Panc1 (cell line): ENCODE data around the gene CSTPP1. TPM values are rescaled to one million over a fixed set of nuclear protein-coding genes. Genes with fewer than 3 reads are reported as not detected.

Experiments
- ATAC-seq: fragments of 200-7000 bp; cut with Tn5 transposase; 2 replicates; pipeline ENCODE4 v1.9.1; 2020; ENCODE audit warnings: mild to moderate bottlenecking, moderate library complexity
- BruUV-seq: library from RNA; stranded (reverse); fragments of 400-500 nt; replicated peaks from 2 replicates; lab custom pipeline; 2021; lab: Mats Ljungman, UMichigan
- CTCF ChIA-PET: fragments of 300-600 bp; sonication (Branson Sonifier 250); formaldehyde crosslinking; loops from one replicate; lab custom pipeline; 2022; ENCODE audit warnings: antibody characterized with exemption; lab: Charles Lee
- POLR2A ChIA-PET: fragments of 300-600 bp; sonication (Branson Sonifier 250); formaldehyde crosslinking; loops from one replicate; lab custom pipeline; 2022; ENCODE audit warnings: antibody characterized with exemption; lab: Charles Lee
- DNase-seq: peaks from one replicate; pipeline ENCODE4 v3.0.0-alpha.2; 2010; ENCODE audit warnings: low read depth, low spot score
- H3K27ac ChIP-seq: 2 replicates; pipeline ENCODE4 v1.5.1; 2011; ENCODE audit warnings: mild to moderate bottlenecking, low read length, inconsistent platforms
- H3K27me3 ChIP-seq: fragments of 200-500 bp; sonication (Bioruptor generic); 2 replicates; pipeline ENCODE4 v1.6.0; 2014; ENCODE audit warnings: low read length, inconsistent platforms; ENCODE audit not compliant: control insufficient read depth, insufficient read depth
- H3K36me3 ChIP-seq: fragments of 200-500 bp; sonication (Bioruptor generic); 2 replicates; pipeline ENCODE4 v1.5.1; 2014; ENCODE audit warnings: inconsistent platforms, mild to moderate bottlenecking, low read length, moderate library complexity; ENCODE audit not compliant: control insufficient read depth, insufficient read depth
- H3K4me1 ChIP-seq: 2 replicates; pipeline ENCODE4 v1.5.1; 2011; ENCODE audit warnings: inconsistent platforms, mild to moderate bottlenecking, low read length, moderate library complexity; ENCODE audit not compliant: control insufficient read depth, insufficient read depth
- H3K4me3 ChIP-seq, 2 experiments: 2 replicates each; pipeline ENCODE4 v1.5.1; 2011 to 2012; ENCODE audit warnings: low read depth in 2 of 2, low read length in 2 of 2, mild to moderate bottlenecking in 2 of 2, inconsistent platforms in 1 of 2, moderate library complexity in 1 of 2
- H3K9me3 ChIP-seq: fragments of 200-500 bp; sonication (Bioruptor generic); 2 replicates; pipeline ENCODE4 v1.5.1; 2014; ENCODE audit warnings: low read depth, mild to moderate bottlenecking, inconsistent platforms, low read length, moderate library complexity; ENCODE audit not compliant: control insufficient read depth, insufficient read depth
- POLR2AphosphoS5 ChIP-seq: IDR thresholded peaks from 2 replicates; pipeline ENCODE4 v1.6.1; 2012; ENCODE audit warnings: mild to moderate bottlenecking, low read depth, low read length, moderate library complexity
- SIN3A ChIP-seq: IDR thresholded peaks from 2 replicates; pipeline ENCODE4 v1.6.1; 2012; ENCODE audit warnings: low read depth, mild to moderate bottlenecking, low read length, moderate library complexity, borderline replicate concordance; ENCODE audit not compliant: insufficient read depth
- TCF7L2 ChIP-seq: IDR thresholded peaks from 2 replicates; pipeline ENCODE4 v1.6.1; 2011; ENCODE audit warnings: mild to moderate bottlenecking, low read depth, low read length, inconsistent platforms
- in situ Hi-C: cut with HindIII; loops from 2 replicates; pipeline ENCODE4 v1.10.0; 2016; ENCODE audit warnings: low sequenced_read_pairs, low pct_unique_long_range_greater_than_20kb
- intact Hi-C: fragments of 100-400 bp; cut with micrococcal nuclease; formaldehyde crosslinking; loops from one replicate; pipeline ENCODE4 v1.10.0; 2022; ENCODE audit not compliant: unreplicated experiment
- total RNA-seq: library from RNA; stranded (reverse); gene quantifications from one replicate; pipeline ENCODE4 v1.2.1, GENCODE V29; 2021; ENCODE audit not compliant: unreplicated experiment
- TF ChIP-seq, protein P1 (sequence below): fragments of 450-650 bp; IDR thresholded peaks from 2 replicates; pipeline ENCODE4 v1.5.1; 2017; ENCODE audit warnings: mild to moderate bottlenecking
- TF ChIP-seq, protein P2 (sequence below), 2 experiments: IDR thresholded peaks; 2 replicates each; pipeline ENCODE4 v1.6.1; 2011 to 2012; ENCODE audit warnings: low read depth in 2 of 2, control low read depth in 1 of 2, low read length in 1 of 2, mild to moderate bottlenecking in 1 of 2, moderate library complexity in 1 of 2; ENCODE audit not compliant: insufficient read depth in 1 of 2

Gene CSTPP1
- total RNA-seq, 1 experiment from 2014 or later, result 29.0 TPM

DNA sequence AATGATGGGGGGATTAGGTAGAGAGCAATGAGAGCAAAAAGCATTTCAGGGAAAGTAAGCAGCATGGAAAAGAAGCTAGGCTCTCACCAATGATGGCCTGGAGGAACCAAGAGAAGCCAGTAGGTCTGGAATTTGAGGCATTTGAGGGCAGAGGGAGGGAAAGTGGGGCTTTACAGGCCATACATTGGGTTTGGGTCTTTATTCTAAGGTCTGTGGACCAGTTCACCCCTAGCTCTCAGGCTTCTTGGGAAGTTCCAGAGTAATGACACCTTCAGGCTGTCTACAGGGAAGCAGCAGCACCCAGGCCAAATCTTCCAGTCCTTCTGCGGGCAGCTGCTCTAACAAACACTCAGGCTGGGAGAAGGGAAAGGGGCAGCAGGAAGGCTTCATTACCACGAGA is 210.7 kb downstream of the CSTPP1 start:
- DNase-seq (no peak), ATAC-seq (no peak)
- no peak for TF ChIP-seq SIN3A
- TF ChIP-seq, protein P1, sequence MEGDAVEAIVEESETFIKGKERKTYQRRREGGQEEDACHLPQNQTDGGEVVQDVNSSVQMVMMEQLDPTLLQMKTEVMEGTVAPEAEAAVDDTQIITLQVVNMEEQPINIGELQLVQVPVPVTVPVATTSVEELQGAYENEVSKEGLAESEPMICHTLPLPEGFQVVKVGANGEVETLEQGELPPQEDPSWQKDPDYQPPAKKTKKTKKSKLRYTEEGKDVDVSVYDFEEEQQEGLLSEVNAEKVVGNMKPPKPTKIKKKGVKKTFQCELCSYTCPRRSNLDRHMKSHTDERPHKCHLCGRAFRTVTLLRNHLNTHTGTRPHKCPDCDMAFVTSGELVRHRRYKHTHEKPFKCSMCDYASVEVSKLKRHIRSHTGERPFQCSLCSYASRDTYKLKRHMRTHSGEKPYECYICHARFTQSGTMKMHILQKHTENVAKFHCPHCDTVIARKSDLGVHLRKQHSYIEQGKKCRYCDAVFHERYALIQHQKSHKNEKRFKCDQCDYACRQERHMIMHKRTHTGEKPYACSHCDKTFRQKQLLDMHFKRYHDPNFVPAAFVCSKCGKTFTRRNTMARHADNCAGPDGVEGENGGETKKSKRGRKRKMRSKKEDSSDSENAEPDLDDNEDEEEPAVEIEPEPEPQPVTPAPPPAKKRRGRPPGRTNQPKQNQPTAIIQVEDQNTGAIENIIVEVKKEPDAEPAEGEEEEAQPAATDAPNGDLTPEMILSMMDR, result no peak
- no peak for TF ChIP-seq TCF7L2
- TF ChIP-seq, protein P2, sequence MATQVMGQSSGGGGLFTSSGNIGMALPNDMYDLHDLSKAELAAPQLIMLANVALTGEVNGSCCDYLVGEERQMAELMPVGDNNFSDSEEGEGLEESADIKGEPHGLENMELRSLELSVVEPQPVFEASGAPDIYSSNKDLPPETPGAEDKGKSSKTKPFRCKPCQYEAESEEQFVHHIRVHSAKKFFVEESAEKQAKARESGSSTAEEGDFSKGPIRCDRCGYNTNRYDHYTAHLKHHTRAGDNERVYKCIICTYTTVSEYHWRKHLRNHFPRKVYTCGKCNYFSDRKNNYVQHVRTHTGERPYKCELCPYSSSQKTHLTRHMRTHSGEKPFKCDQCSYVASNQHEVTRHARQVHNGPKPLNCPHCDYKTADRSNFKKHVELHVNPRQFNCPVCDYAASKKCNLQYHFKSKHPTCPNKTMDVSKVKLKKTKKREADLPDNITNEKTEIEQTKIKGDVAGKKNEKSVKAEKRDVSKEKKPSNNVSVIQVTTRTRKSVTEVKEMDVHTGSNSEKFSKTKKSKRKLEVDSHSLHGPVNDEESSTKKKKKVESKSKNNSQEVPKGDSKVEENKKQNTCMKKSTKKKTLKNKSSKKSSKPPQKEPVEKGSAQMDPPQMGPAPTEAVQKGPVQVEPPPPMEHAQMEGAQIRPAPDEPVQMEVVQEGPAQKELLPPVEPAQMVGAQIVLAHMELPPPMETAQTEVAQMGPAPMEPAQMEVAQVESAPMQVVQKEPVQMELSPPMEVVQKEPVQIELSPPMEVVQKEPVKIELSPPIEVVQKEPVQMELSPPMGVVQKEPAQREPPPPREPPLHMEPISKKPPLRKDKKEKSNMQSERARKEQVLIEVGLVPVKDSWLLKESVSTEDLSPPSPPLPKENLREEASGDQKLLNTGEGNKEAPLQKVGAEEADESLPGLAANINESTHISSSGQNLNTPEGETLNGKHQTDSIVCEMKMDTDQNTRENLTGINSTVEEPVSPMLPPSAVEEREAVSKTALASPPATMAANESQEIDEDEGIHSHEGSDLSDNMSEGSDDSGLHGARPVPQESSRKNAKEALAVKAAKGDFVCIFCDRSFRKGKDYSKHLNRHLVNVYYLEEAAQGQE (IDR thresholded peaks at IDR 0.05; ENCODE audit: insufficient read depth in 1 of 2, low read depth in 2 of 2, low read length in 1 of 2), result no peak
- TF ChIP-seq POLR2AphosphoS5, result no peak
- Histone ChIP-seq H3K4me3 (no peak overlapping the region), H3K27me3 (no peaks in the 10 kb centered on the region), H3K36me3 (no peaks in the 10 kb centered on the region), H3K4me1 (no peaks in the 10 kb centered on the region), H3K27ac (no peak overlapping the region), H3K9me3 (no peaks in the 10 kb centered on the region)
- ChIA-PET CTCF (no interaction called here), POLR2A (no interaction called here)
- no TSS peak for BruUV-seq
- intact Hi-C loops (no loop called here), in situ Hi-C loops (no loop called here)

DNA sequence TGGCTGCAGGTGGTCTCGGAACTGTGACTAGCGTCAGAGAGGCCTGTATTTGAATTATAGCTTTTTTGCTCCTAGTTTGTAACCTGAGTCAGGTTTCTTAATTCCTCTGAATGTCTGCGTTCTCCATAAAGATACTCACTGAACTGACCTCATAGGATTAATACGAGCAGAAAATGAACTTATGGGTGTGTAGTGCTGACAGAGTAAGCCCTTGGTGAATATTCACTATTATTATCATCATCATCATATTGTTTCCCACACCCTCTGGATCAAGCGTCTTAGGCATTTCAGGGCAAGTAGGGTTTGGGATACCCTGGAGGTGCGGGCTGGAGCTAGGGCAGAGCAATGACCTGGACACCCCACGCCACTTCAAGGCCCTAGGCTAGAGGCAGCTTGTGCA is 211.1 kb downstream of the CSTPP1 start:
- TF ChIP-seq, protein P2 (IDR thresholded peaks at IDR 0.05; ENCODE audit: insufficient read depth in 1 of 2, low read depth in 2 of 2, low read length in 1 of 2), result no peak
- no peak for TF ChIP-seq SIN3A
- no peak for TF ChIP-seq POLR2AphosphoS5
- no peak for TF ChIP-seq TCF7L2
- TF ChIP-seq, protein P1, result no peak
- no peak for DNase-seq
- in situ Hi-C loops, result no loop called here
- H3K4me3 ChIP-seq, result no peak overlapping the region
- ChIA-PET CTCF (no interaction called here), POLR2A (no interaction called here)
- no TSS peak for BruUV-seq
- no peaks in the 10 kb centered on the region for H3K36me3 ChIP-seq
- no peak for ATAC-seq
- H3K4me1 ChIP-seq, result peaks cover under 1% of the 10 kb centered on the region; the same call in 1 of the 2 replicates
- H3K27me3 ChIP-seq, result no peaks in the 10 kb centered on the region
- no peaks in the 10 kb centered on the region for H3K9me3 ChIP-seq
- intact Hi-C loops, result no loop called here
- H3K27ac ChIP-seq, result no peak overlapping the region
